ENCODE measurements around the gene FBN1. TPM values are rescaled to one million over a fixed set of nuclear protein-coding genes. Genes with fewer than 3 reads are reported as not detected.

Gene FBN1
- total and polyA plus RNA-seq, 2 of the 13 experiments (the other 11 are each of a cell fraction or from before 2014, with no cell fraction given): 1.5 to 3.0 TPM

GRCh38 chr15:48634096-48634495, 11.4 kb downstream of the FBN1 start:
- H3K36me3 ChIP-seq (replicated peaks in 1 of 2; ENCODE audit: control insufficient read depth in 1 of 2, insufficient read depth in 2 of 2, low read length in 2 of 2): no peaks in the 10 kb centered on the region
- H3K9ac ChIP-seq (ENCODE audit: insufficient read depth, low read depth, low read length): no peak overlapping the region
- H3K9me3 ChIP-seq (ENCODE audit: low read length): no peaks in the 10 kb centered on the region
- intact Hi-C loops (cut with micrococcal nuclease; ENCODE audit: unreplicated experiment) (no loop called here), in situ Hi-C loops (cut with HindIII; ENCODE audit: extremely low pct_ligation_motif_present, low pct_unique_long_range_greater_than_20kb) (no loop called here)
- DNase-seq (ENCODE audit: low spot score): no peak
- no TSS peak for BruUV-seq (replicated peaks)
- H3K27ac ChIP-seq (ENCODE audit: extremely low read length, insufficient read depth, low read length): no peak overlapping the region
- no peak overlapping the region for H3K4me3 ChIP-seq (replicated peaks in 1 of 3; ENCODE audit: insufficient read depth in 1 of 3, low read depth in 2 of 3, low read length in 3 of 3)
- CTCF ChIA-PET (ENCODE audit: low intra/inter-chr PET ratio, low total read pairs): no interaction called here
- FAIRE-seq: no peak
- WGBS (ENCODE audit: low lambda C conversion rate): 11% methylated on average over 3 of the region's 3 CpGs
- TF ChIP-seq CENPBD1 (CRISPR knock-in tag; IDR thresholded peaks at IDR 0.05; ENCODE audit: borderline replicate concordance, low read depth) (no peak), ZBTB21 (CRISPR knock-in tag; IDR thresholded peaks at IDR 0.05) (no peak), ZNF282 (IDR thresholded peaks at IDR 0.05; ENCODE audit: partially characterized antibody) (no peak), ZNF276 (CRISPR knock-in tag; IDR thresholded peaks at IDR 0.05; ENCODE audit: low read depth) (no peak), KDM5B (CRISPR knock-in tag; IDR thresholded peaks at IDR 0.05; ENCODE audit: borderline replicate concordance) (no peak), ZNF572 (CRISPR knock-in tag; IDR thresholded peaks at IDR 0.05) (no peak), ZNF432 (CRISPR knock-in tag; IDR thresholded peaks at IDR 0.05; ENCODE audit: borderline replicate concordance) (no peak), GTF3A (CRISPR knock-in tag; conservative IDR thresholded peaks at IDR 0.05) (no peak), SATB2 (CRISPR knock-in tag; IDR thresholded peaks at IDR 0.05) (no peak), ZFP37 (CRISPR knock-in tag; IDR thresholded peaks at IDR 0.05; ENCODE audit: borderline replicate concordance) (no peak), RFX1 (IDR thresholded peaks at IDR 0.05) (no peak), ZNF235 (CRISPR knock-in tag; IDR thresholded peaks at IDR 0.05; ENCODE audit: borderline replicate concordance) (no peak)
- peaks cover 0 to 3% of the 10 kb centered on the region in 2 experiments; a peak in 1 of 5 replicates for H3K27me3 ChIP-seq (ENCODE audit: control insufficient read depth in 1 of 2, insufficient read depth in 2 of 2, low read length in 2 of 2)
- POLR2A ChIA-PET: interaction anchor here (0.6 kb wide), 1 partner anchor 63 kb away, joined by 4 read pairs; no protein-coding TSS in a partner anchor
- no peaks in the 10 kb centered on the region for H3K79me2 ChIP-seq (ENCODE audit: insufficient read depth, low read length)
- H4K20me1 ChIP-seq (ENCODE audit: insufficient read depth, low read length): no peaks in the 10 kb centered on the region
- H3K4me2 ChIP-seq (ENCODE audit: low read depth, low read length): no peak overlapping the region
- no peak overlapping the region for H2AFZ ChIP-seq (ENCODE audit: low read length)
- ATAC-seq: no peak
- H3K4me1 ChIP-seq (ENCODE audit: insufficient read depth, low read length): no peaks in the 10 kb centered on the region
